H9 (cell line): ENCODE results near the gene AGXT. TPM values are rescaled to one million over a fixed set of nuclear protein-coding genes. Genes with fewer than 3 reads are reported as not detected.

Source experiments
- DNase-seq: peaks from one replicate; pipeline ENCODE4 v3.0.0-alpha.2; 2017
- H2AFZ ChIP-seq: one replicate; pipeline ENCODE4 v1.6.1; 2013; ENCODE audit warnings: mild to moderate bottlenecking, low read length, control low read depth, moderate library complexity
- H2AK5ac ChIP-seq: 2 replicates; pipeline ENCODE4 v1.6.1; 2013; ENCODE audit warnings: low read length, control low read depth, mixed read lengths; ENCODE audit not compliant: insufficient read length
- H2BK120ac ChIP-seq: one replicate; pipeline ENCODE4 v1.6.1; 2013; ENCODE audit warnings: low read depth, mild to moderate bottlenecking, low read length, control low read depth, inconsistent platforms; ENCODE audit not compliant: poor library complexity, severe bottlenecking
- H2BK12ac ChIP-seq: 2 replicates; pipeline ENCODE4 v1.6.1; 2013; ENCODE audit warnings: low read length, control low read depth, mixed read lengths, low read depth; ENCODE audit not compliant: insufficient read length
- H2BK15ac ChIP-seq: 2 replicates; pipeline ENCODE4 v1.6.1; 2013; ENCODE audit warnings: low read depth, low read length, control low read depth
- H2BK20ac ChIP-seq: one replicate; pipeline ENCODE4 v1.6.1; 2013; ENCODE audit warnings: low read depth, mild to moderate bottlenecking, low read length, control low read depth, inconsistent platforms; ENCODE audit not compliant: poor library complexity, severe bottlenecking
- H2BK5ac ChIP-seq: 2 replicates; pipeline ENCODE4 v1.6.1; 2013; ENCODE audit warnings: low read length, control low read depth, mixed read lengths; ENCODE audit not compliant: insufficient read length
- H3K14ac ChIP-seq: 2 replicates; pipeline ENCODE4 v1.6.1; 2013; ENCODE audit warnings: low read length, control low read depth; ENCODE audit not compliant: insufficient read depth
- H3K18ac ChIP-seq: 2 replicates; pipeline ENCODE4 v1.6.1; 2013; ENCODE audit warnings: low read depth, mild to moderate bottlenecking, mixed read lengths, low read length, control low read depth; ENCODE audit not compliant: insufficient read length
- H3K23ac ChIP-seq: 2 replicates; pipeline ENCODE4 v1.6.1; 2013; ENCODE audit warnings: low read length, control low read depth, mixed read lengths, low read depth; ENCODE audit not compliant: insufficient read length
- H3K23me2 ChIP-seq: 2 replicates; pipeline ENCODE4 v1.6.1; 2013; ENCODE audit warnings: low read depth, mild to moderate bottlenecking, mixed read lengths, low read length, control low read depth; ENCODE audit not compliant: insufficient read length, poor library complexity, severe bottlenecking
- H3K27ac ChIP-seq: 2 replicates; pipeline ENCODE4 v1.5.1; 2013; ENCODE audit warnings: low read length, control low read depth, mixed read lengths, low read depth; ENCODE audit not compliant: insufficient read length
- H3K27me3 ChIP-seq: 2 replicates; pipeline ENCODE4 v1.6.1; 2013; ENCODE audit warnings: low read length, control low read depth, inconsistent platforms; ENCODE audit not compliant: insufficient read depth
- H3K4ac ChIP-seq: 2 replicates; pipeline ENCODE4 v1.6.1; 2013; ENCODE audit warnings: low read depth, mild to moderate bottlenecking, control low read depth, inconsistent platforms, low read length, moderate library complexity
- H3K4me1 ChIP-seq: 2 replicates; pipeline ENCODE4 v1.6.1; 2013; ENCODE audit warnings: low read length, control low read depth, inconsistent platforms; ENCODE audit not compliant: insufficient read depth
- H3K4me2 ChIP-seq: 2 replicates; pipeline ENCODE4 v1.6.1; 2013; ENCODE audit warnings: low read length, control low read depth, mixed read lengths; ENCODE audit not compliant: insufficient read length, insufficient read depth
- H3K56ac ChIP-seq: 2 replicates; pipeline ENCODE4 v1.6.1; 2013; ENCODE audit warnings: low read depth, mild to moderate bottlenecking, mixed read lengths, low read length, control low read depth; ENCODE audit not compliant: insufficient read length
- H3K79me1 ChIP-seq: 2 replicates; pipeline ENCODE4 v1.6.1; 2013; ENCODE audit warnings: low read depth, mild to moderate bottlenecking, moderate library complexity, low read length, control low read depth, inconsistent platforms; ENCODE audit not compliant: insufficient read depth, poor library complexity, severe bottlenecking
- H3K79me2 ChIP-seq: 2 replicates; pipeline ENCODE4 v1.6.1; 2013; ENCODE audit warnings: low read length, control low read depth, inconsistent platforms; ENCODE audit not compliant: insufficient read depth
- H3K9ac ChIP-seq: 2 replicates; pipeline ENCODE4 v1.6.1; 2013; ENCODE audit warnings: low read length, control low read depth, mixed read lengths; ENCODE audit not compliant: insufficient read length; ENCODE audit errors: extremely low read depth
- H3K9me3 ChIP-seq: one replicate; pipeline ENCODE4 v1.6.1; 2013; ENCODE audit warnings: low read depth, low read length, inconsistent platforms; ENCODE audit not compliant: control insufficient read depth
- H3T11ph ChIP-seq: one replicate; pipeline ENCODE4 v1.6.1; 2013; ENCODE audit warnings: mild to moderate bottlenecking, low read length, control low read depth, inconsistent platforms
- H4K20me1 ChIP-seq: one replicate; pipeline ENCODE4 v1.6.1; 2013; ENCODE audit not compliant: control insufficient read depth, insufficient read length, insufficient read depth
- H4K5ac ChIP-seq: 2 replicates; pipeline ENCODE4 v1.6.1; 2013; ENCODE audit warnings: low read depth, mild to moderate bottlenecking, mixed read lengths, low read length, control low read depth; ENCODE audit not compliant: insufficient read length
- H4K8ac ChIP-seq: replicated peaks from 2 replicates; pipeline ENCODE4 v1.6.1; 2013; ENCODE audit warnings: low read length, control low read depth, mixed read lengths, low read depth; ENCODE audit not compliant: insufficient read length
- H4K91ac ChIP-seq: 2 replicates; pipeline ENCODE4 v1.6.1; 2013; ENCODE audit warnings: low read depth, mild to moderate bottlenecking, moderate library complexity, mixed read lengths, low read length, control low read depth; ENCODE audit not compliant: insufficient read length
- H3K27ac Mint-ChIP-seq, 3 experiments: 2 replicates in 2 of 3; 3 replicates in 1 of 3; pipeline ENCODE4 v1.8.0; 2020 to 2021; ENCODE audit warnings: mixed read lengths in 3 of 3, mild to moderate bottlenecking in 1 of 3, moderate library complexity in 1 of 3
- H3K27me3 Mint-ChIP-seq: 2 replicates; pipeline ENCODE4 v1.8.0; 2021; ENCODE audit warnings: low read depth, mild to moderate bottlenecking, moderate library complexity, mixed read lengths
- H3K36me3 Mint-ChIP-seq, 3 experiments: 2 replicates in 2 of 3; 3 replicates in 1 of 3; pipeline ENCODE4 v1.8.0; 2020 to 2021; ENCODE audit warnings: low read depth in 3 of 3, mixed read lengths in 3 of 3; ENCODE audit not compliant: insufficient read depth in 1 of 3
- H3K4me1 Mint-ChIP-seq, 2 experiments: 2 replicates each; pipeline ENCODE4 v1.8.0; 2020; ENCODE audit warnings: mixed read lengths in 2 of 2
- H3K4me3 Mint-ChIP-seq, 2 experiments: 2 replicates in 1 of 2; 3 replicates in 1 of 2; pipeline ENCODE4 v1.8.0; 2020 to 2021; ENCODE audit warnings: mild to moderate bottlenecking in 2 of 2, mixed read lengths in 2 of 2, moderate library complexity in 1 of 2
- H3K9me3 Mint-ChIP-seq, 2 experiments: 2 replicates in 1 of 2; 3 replicates in 1 of 2; pipeline ENCODE4 v1.8.0; 2020; ENCODE audit warnings: mild to moderate bottlenecking in 2 of 2, mixed read lengths in 2 of 2, moderate library complexity in 1 of 2
- WGBS: extraction: QIAGEN DNeasy Blood & Tissue Kit; methylation state at CpG from one replicate; pipeline ENCODE4 v1.1.7; 2013; ENCODE audit warnings: missing lambda C conversion rate, low lambda C conversion rate, mixed read lengths; ENCODE audit not compliant: insufficient read length; ENCODE audit errors: extremely low coverage; 5-methylcytosine and 5-hydroxymethylcytosine counted together
- long read RNA-seq: library from polyadenylated mRNA; unstranded; transcript quantifications from one replicate; pipeline ENCODE4 v2.0.0, GENCODE V29; 2020
- total RNA-seq: library from RNA; stranded (reverse); gene quantifications from 2 replicates; pipeline ENCODE4 v1.2.1, GENCODE V29; 2021
- TF ChIP-seq, protein P1 (sequence below): fragments of 200-600 bp; sonication (generic); conservative IDR thresholded peaks from 3 replicates; pipeline ENCODE4 v1.8.0; 2021; ENCODE audit warnings: antibody characterized with exemption, mild to moderate bottlenecking

The AGXT gene
- total RNA-seq, result not detected in 2 replicates
- long read RNA-seq, result 0 reads

DNA sequence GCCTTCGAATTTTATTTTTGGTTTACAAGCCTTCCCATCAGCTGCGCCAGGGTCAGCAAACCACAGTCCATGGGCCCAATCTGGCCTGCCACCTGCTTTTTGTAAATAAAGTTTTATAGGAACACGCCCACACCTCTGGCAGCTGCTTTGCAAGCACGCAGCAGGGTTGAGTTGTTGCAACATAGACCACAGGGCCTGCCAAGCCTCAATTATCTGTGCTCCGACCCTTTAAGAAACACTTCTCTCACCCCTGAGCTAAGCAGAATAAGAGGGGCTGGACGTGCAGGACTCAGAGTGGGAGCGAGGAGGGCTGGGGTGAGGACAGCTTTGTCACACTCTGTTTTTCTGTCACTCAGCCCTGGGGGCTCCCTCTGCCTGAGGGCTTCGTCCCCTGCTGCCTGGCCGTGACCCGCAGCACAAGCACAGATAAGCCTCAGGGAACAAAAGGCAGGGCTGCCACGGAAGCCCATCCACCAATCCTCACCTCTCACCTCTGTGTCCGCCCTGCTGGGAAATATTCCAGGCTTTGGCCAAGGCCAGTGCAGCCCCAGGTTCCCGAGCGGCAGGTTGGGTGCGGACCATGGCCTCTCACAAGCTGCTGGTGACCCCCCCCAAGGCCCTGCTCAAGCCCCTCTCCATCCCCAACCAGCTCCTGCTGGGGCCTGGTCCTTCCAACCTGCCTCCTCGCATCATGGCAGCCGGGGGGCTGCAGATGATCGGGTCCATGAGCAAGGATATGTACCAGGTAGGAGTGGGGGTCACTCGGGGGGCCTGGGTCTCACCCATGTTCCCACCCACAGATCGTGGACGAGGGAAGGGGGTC, at the start of gene AGXT:
Gene AGXT, plus strand, starts transcription at position 539 of the 823 bp plus-strand sequence. Its CDS starts 42 bp downstream, at position 581.
- Mint-ChIP-seq H3K36me3 (no peaks in the 10 kb centered on the region; a peak in 1 of 7 replicates), H3K27me3 (peaks cover 2% of the 10 kb centered on the region; the same call in 1 of the 2 replicates), H3K4me1 (no peaks in the 10 kb centered on the region; a peak in 1 of 4 replicates), H3K4me3 (no peak within 1 kb of the TSS; a peak in 1 of 5 replicates), H3K27ac (no peak within 1 kb of the TSS; a peak in 1 of 7 replicates), H3K9me3 (no peaks in the 10 kb centered on the region)
- Histone ChIP-seq H3T11ph (no peak within 1 kb of the TSS), H3K56ac (no peak within 1 kb of the TSS), H3K79me1 (no peaks in the 10 kb centered on the region), H2BK20ac (no peak within 1 kb of the TSS), H3K9ac (no peak within 1 kb of the TSS), H4K20me1 (no peaks in the 10 kb centered on the region), H2AFZ (no peak within 1 kb of the TSS), H3K4ac (no peak within 1 kb of the TSS), H2BK120ac (no peak within 1 kb of the TSS), H3K4me2 (no peak within 1 kb of the TSS), H3K4me1 (no peaks in the 10 kb centered on the region), H2BK5ac (no peak within 1 kb of the TSS), H3K23ac (no peak within 1 kb of the TSS), H2BK12ac (no peak within 1 kb of the TSS), H4K8ac (no peak within 1 kb of the TSS), H3K27me3 (no peaks in the 10 kb centered on the region), H3K18ac (no peak within 1 kb of the TSS), H3K79me2 (no peaks in the 10 kb centered on the region), H3K27ac (no peak within 1 kb of the TSS), H3K14ac (no peak within 1 kb of the TSS; the same call in 1 of the 2 replicates), H2BK15ac (no peak within 1 kb of the TSS), H2AK5ac (no peak within 1 kb of the TSS), H3K23me2 (no peaks in the 10 kb centered on the region), H4K91ac (no peak within 1 kb of the TSS), H3K9me3 (no peaks in the 10 kb centered on the region), H4K5ac (no peak within 1 kb of the TSS)
- WGBS, result no CpG with 5 or more reads among the region's 21 CpGs
- TF ChIP-seq, protein P1, sequence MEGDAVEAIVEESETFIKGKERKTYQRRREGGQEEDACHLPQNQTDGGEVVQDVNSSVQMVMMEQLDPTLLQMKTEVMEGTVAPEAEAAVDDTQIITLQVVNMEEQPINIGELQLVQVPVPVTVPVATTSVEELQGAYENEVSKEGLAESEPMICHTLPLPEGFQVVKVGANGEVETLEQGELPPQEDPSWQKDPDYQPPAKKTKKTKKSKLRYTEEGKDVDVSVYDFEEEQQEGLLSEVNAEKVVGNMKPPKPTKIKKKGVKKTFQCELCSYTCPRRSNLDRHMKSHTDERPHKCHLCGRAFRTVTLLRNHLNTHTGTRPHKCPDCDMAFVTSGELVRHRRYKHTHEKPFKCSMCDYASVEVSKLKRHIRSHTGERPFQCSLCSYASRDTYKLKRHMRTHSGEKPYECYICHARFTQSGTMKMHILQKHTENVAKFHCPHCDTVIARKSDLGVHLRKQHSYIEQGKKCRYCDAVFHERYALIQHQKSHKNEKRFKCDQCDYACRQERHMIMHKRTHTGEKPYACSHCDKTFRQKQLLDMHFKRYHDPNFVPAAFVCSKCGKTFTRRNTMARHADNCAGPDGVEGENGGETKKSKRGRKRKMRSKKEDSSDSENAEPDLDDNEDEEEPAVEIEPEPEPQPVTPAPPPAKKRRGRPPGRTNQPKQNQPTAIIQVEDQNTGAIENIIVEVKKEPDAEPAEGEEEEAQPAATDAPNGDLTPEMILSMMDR, result no peak
- no peak for DNase-seq
